Endothelial cell (in vitro differentiated cells): Measurements from ENCODE around the gene MESP2. TPM values are rescaled to one million over a fixed set of nuclear protein-coding genes. Genes with fewer than 3 reads are reported as not detected.

ENCODE experiments used
- DNase-seq: peaks from one replicate; pipeline ENCODE4 v3.0.0; 2021; ENCODE audit warnings: low spot score
- H3K27ac Mint-ChIP-seq: one replicate; pipeline ENCODE4 v1.8.0; 2021; ENCODE audit warnings: mixed read lengths, inconsistent platforms; ENCODE audit not compliant: unreplicated experiment
- H3K27me3 Mint-ChIP-seq: one replicate; pipeline ENCODE4 v1.8.0; 2021; ENCODE audit warnings: mild to moderate bottlenecking, moderate library complexity, mixed read lengths, inconsistent platforms; ENCODE audit not compliant: unreplicated experiment
- H3K36me3 Mint-ChIP-seq: one replicate; pipeline ENCODE4 v1.8.0; 2021; ENCODE audit warnings: mild to moderate bottlenecking, low read depth, mixed read lengths, inconsistent platforms; ENCODE audit not compliant: unreplicated experiment
- H3K4me1 Mint-ChIP-seq: one replicate; pipeline ENCODE4 v1.8.0; 2021; ENCODE audit warnings: mild to moderate bottlenecking, mixed read lengths, inconsistent platforms; ENCODE audit not compliant: unreplicated experiment
- H3K4me3 Mint-ChIP-seq: one replicate; pipeline ENCODE4 v1.8.0; 2021; ENCODE audit warnings: mild to moderate bottlenecking, mixed read lengths, inconsistent platforms; ENCODE audit not compliant: unreplicated experiment
- H3K9me3 Mint-ChIP-seq: one replicate; pipeline ENCODE4 v1.8.0; 2021; ENCODE audit warnings: mixed read lengths, inconsistent platforms; ENCODE audit not compliant: unreplicated experiment
- CTCF ChIP-seq: fragments of 200-600 bp; sonication (generic); IDR thresholded peaks from one replicate; pipeline ENCODE4 v1.5.0; 2021; ENCODE audit warnings: antibody characterized with exemption; ENCODE audit not compliant: unreplicated experiment
- total RNA-seq: library from RNA; stranded (reverse); fragmentation: NEBNext Ultra II Directional; extraction: Animal tissue kit (Norgen Biotek cat#: 25700); gene quantifications from one replicate; pipeline ENCODE4 v1.2.1, GENCODE V29; 2021; ENCODE audit not compliant: unreplicated experiment

The MESP2 gene
- total RNA-seq, 1 donor from 2014 or later, result 0.33 TPM

GRCh38 chr15:89799011-89799911, 23.1 kb downstream of the MESP2 start:
- no peak overlapping the region for H3K27ac Mint-ChIP-seq
- H3K4me1 Mint-ChIP-seq, result peaks cover 11% of the 10 kb centered on the region
- DNase-seq, result no peak
- H3K27me3 Mint-ChIP-seq, result peaks cover 13% of the 10 kb centered on the region
- peak overlapping the region; percentile 51 for H3K4me3 Mint-ChIP-seq
- TF ChIP-seq CTCF, result no peak
- H3K36me3 Mint-ChIP-seq, result peaks cover 78% of the 10 kb centered on the region
- peaks cover 4% of the 10 kb centered on the region for H3K9me3 Mint-ChIP-seq

GRCh38 chr15:89799918-89800498, 23.9 kb downstream of the MESP2 start:
- peak overlapping the region; percentile 17 for H3K4me3 Mint-ChIP-seq
- no peak overlapping the region for H3K27ac Mint-ChIP-seq
- no peak for DNase-seq

GRCh38 chr15:89801471-89802195, 25.5 kb downstream of the MESP2 start:
- H3K27me3 Mint-ChIP-seq, result peaks cover 14% of the 10 kb centered on the region
- peaks cover 4% of the 10 kb centered on the region for H3K9me3 Mint-ChIP-seq
- H3K4me3 Mint-ChIP-seq, result no peak overlapping the region
- TF ChIP-seq CTCF, result no peak
- H3K36me3 Mint-ChIP-seq, result peaks cover 73% of the 10 kb centered on the region
- no peak for DNase-seq
- H3K27ac Mint-ChIP-seq, result no peak overlapping the region
- H3K4me1 Mint-ChIP-seq, result no peaks in the 10 kb centered on the region

More at GRCh38 chr15:89799918-89800498, 23.9 kb downstream of the MESP2 start:
- peaks cover 16% of the 10 kb centered on the region for H3K27me3 Mint-ChIP-seq
- no peak for TF ChIP-seq CTCF
- H3K4me1 Mint-ChIP-seq, result peaks cover 8% of the 10 kb centered on the region
- peaks cover 82% of the 10 kb centered on the region for H3K36me3 Mint-ChIP-seq
- peaks cover 4% of the 10 kb centered on the region for H3K9me3 Mint-ChIP-seq

- DNase-seq, result no peak
- H3K27me3 Mint-ChIP-seq, result peaks cover 18% of the 10 kb centered on the region
Measured at GRCh38 chr15:89802231-89802928, 26.2 kb downstream of the MESP2 start.

More at GRCh38 chr15:89802231-89802928, 26.2 kb downstream of the MESP2 start:
- Mint-ChIP-seq H3K27ac (no peak overlapping the region), H3K4me3 (no peak overlapping the region), H3K9me3 (peaks cover under 1% of the 10 kb centered on the region), H3K4me1 (no peaks in the 10 kb centered on the region), H3K36me3 (peaks cover 65% of the 10 kb centered on the region)
- TF ChIP-seq CTCF, result no peak
